Measurements from ENCODE around the gene CYTH4. TPM values are rescaled to one million over a fixed set of nuclear protein-coding genes. Genes with fewer than 3 reads are reported as not detected.

The CYTH4 gene
- total and polyA plus RNA-seq, 2 of the 13 experiments (the other 11 are each of a cell fraction or from before 2014, with no cell fraction given): not detected

DNA sequence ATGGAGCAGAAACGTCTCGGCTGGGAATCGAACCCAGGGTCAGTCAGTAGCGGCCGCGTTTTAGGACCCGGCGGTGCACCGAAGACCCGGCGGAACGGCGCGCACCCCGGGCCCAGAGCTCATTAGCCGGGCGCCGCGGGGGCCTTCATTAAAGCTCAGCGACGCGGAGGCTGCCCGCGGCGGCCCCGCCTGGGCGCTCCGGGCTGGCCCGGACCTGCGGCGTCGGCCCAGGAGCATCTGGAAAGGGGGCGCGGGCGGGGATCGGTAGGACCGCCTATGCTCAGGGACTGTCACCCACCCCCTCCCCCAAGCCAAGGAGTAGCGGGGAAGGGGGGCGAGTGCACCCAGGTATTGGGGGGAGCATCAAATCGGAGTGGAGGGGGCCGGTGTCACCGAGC, 52.2 kb downstream of the CYTH4 start:
- H3K9ac ChIP-seq (ENCODE audit: insufficient read depth, low read depth, low read length): no peak overlapping the region
- H3K27me3 ChIP-seq (ENCODE audit: control insufficient read depth in 1 of 2, insufficient read depth in 2 of 2, low read length in 2 of 2): peaks cover 0 to 10% of the 10 kb centered on the region in 2 experiments; a peak in 3 of 5 replicates
- ChIA-PET CTCF (ENCODE audit: low intra/inter-chr PET ratio, low total read pairs) (no interaction called here), POLR2A (no interaction called here)
- no peaks in the 10 kb centered on the region for H3K79me2 ChIP-seq (ENCODE audit: insufficient read depth, low read length)
- DNase-seq (ENCODE audit: low spot score) (no peak), ATAC-seq (no peak), FAIRE-seq (no peak)
- BruUV-seq (replicated peaks): no TSS peak
- H2AFZ ChIP-seq (ENCODE audit: low read length): no peak overlapping the region
- no peak overlapping the region for H3K27ac ChIP-seq (ENCODE audit: extremely low read length, insufficient read depth, low read length)
- peaks cover 6% of the 10 kb centered on the region; the same call in 1 of the 2 replicates for H3K4me1 ChIP-seq (ENCODE audit: insufficient read depth, low read length)
- no peak overlapping the region for H3K4me2 ChIP-seq (ENCODE audit: low read depth, low read length)
- no peak overlapping the region for H3K4me3 ChIP-seq (replicated peaks in 1 of 3; ENCODE audit: insufficient read depth in 1 of 3, low read depth in 2 of 3, low read length in 3 of 3)
- no peaks in the 10 kb centered on the region for H3K36me3 ChIP-seq (replicated peaks in 1 of 2; ENCODE audit: control insufficient read depth in 1 of 2, insufficient read depth in 2 of 2, low read length in 2 of 2)
- intact Hi-C loops (cut with micrococcal nuclease; ENCODE audit: unreplicated experiment): no loop called here
- H4K20me1 ChIP-seq (ENCODE audit: insufficient read depth, low read length): no peaks in the 10 kb centered on the region
- WGBS (ENCODE audit: low lambda C conversion rate): 86% methylated on average over 23 of the region's 42 CpGs
- in situ Hi-C loops (cut with HindIII; ENCODE audit: extremely low pct_ligation_motif_present, low pct_unique_long_range_greater_than_20kb): no loop called here
- no peaks in the 10 kb centered on the region for H3K9me3 ChIP-seq (ENCODE audit: low read length)
- no peak for TF ChIP-seq CEBPG (CRISPR knock-in tag; IDR thresholded peaks at IDR 0.05)
- TF ChIP-seq, protein P1, sequence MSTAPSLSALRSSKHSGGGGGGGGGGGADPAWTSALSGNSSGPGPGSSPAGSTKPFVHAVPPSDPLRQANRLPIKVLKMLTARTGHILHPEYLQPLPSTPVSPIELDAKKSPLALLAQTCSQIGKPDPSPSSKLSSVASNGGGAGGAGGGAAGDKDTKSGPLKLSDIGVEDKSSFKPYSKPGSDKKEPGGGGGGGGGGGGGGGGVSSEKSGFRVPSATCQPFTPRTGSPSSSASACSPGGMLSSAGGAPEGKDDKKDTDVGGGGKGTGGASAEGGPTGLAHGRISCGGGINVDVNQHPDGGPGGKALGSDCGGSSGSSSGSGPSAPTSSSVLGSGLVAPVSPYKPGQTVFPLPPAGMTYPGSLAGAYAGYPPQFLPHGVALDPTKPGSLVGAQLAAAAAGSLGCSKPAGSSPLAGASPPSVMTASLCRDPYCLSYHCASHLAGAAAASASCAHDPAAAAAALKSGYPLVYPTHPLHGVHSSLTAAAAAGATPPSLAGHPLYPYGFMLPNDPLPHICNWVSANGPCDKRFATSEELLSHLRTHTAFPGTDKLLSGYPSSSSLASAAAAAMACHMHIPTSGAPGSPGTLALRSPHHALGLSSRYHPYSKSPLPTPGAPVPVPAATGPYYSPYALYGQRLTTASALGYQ (CRISPR knock-in tag; IDR thresholded peaks at IDR 0.05): no peak
- no peak for TF ChIP-seq ISL2 (CRISPR knock-in tag; IDR thresholded peaks at IDR 0.05)
- TF ChIP-seq ZNF570 (CRISPR knock-in tag; IDR thresholded peaks at IDR 0.05; ENCODE audit: borderline replicate concordance): no peak
- TF ChIP-seq, protein P2, sequence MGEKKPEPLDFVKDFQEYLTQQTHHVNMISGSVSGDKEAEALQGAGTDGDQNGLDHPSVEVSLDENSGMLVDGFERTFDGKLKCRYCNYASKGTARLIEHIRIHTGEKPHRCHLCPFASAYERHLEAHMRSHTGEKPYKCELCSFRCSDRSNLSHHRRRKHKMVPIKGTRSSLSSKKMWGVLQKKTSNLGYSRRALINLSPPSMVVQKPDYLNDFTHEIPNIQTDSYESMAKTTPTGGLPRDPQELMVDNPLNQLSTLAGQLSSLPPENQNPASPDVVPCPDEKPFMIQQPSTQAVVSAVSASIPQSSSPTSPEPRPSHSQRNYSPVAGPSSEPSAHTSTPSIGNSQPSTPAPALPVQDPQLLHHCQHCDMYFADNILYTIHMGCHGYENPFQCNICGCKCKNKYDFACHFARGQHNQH (CRISPR knock-in tag; IDR thresholded peaks at IDR 0.05): no peak
- TF ChIP-seq, protein P3, sequence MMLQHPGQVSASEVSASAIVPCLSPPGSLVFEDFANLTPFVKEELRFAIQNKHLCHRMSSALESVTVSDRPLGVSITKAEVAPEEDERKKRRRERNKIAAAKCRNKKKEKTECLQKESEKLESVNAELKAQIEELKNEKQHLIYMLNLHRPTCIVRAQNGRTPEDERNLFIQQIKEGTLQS (CRISPR knock-in tag; IDR thresholded peaks at IDR 0.05): no peak
- TF ChIP-seq KAT2B (IDR thresholded peaks at IDR 0.05; ENCODE audit: borderline replicate concordance, low read depth, low read length): no peak
- TF ChIP-seq POLR2AphosphoS2 (IDR thresholded peaks at IDR 0.05; ENCODE audit: low read depth, low read length): no peak
- no peak for TF ChIP-seq GTF3A (CRISPR knock-in tag; conservative IDR thresholded peaks at IDR 0.05)
- TF ChIP-seq DMAP1 (CRISPR knock-in tag; IDR thresholded peaks at IDR 0.05): no peak
- no peak for TF ChIP-seq SALL1 (CRISPR knock-in tag; IDR thresholded peaks at IDR 0.05)
